HG03575 (cell line): ENCODE results near the gene RBM19.
"Not testable (repeated sequence)": the region's sequence is repeated elsewhere in the genome, so short reads cannot be mapped to it uniquely, and the experiment has no call there.

Experiments
- ATAC-seq: cut with Tn5 transposase; IDR thresholded peaks from one replicate; pipeline ENCODE4 v1.9.1; 2021; ENCODE audit not compliant: unreplicated experiment, insufficient number of reproducible peaks, low FRiP score; ENCODE audit errors: extremely low read depth

Gene RBM19

GRCh38 chr12:113912760-113913329, 53.3 kb downstream of the RBM19 start:
- no peak for ATAC-seq

GRCh38 chr12:113911971-113912759, 54.0 kb downstream of the RBM19 start:
- no peak for ATAC-seq

GRCh38 chr12:113910751-113911272, 55.3 kb downstream of the RBM19 start:
- no peak for ATAC-seq

GRCh38 chr12:113909776-113910420, 56.2 kb downstream of the RBM19 start:
- ATAC-seq: no peak

- ATAC-seq: no peak
These were observed 57.5 kb downstream of the RBM19 start for GRCh38 chr12:113908584-113909100.

GRCh38 chr12:113907446-113908180, 58.5 kb downstream of the RBM19 start:
- ATAC-seq: no peak

- ATAC-seq: no peak
These were observed 59.5 kb downstream of the RBM19 start for GRCh38 chr12:113906411-113907200.

GRCh38 chr12:113905829-113906228, 60.3 kb downstream of the RBM19 start:
- ATAC-seq: no peak

- no peak for ATAC-seq
These were observed 62.7 kb downstream of the RBM19 start for GRCh38 chr12:113903381-113903863.

- ATAC-seq: not testable (repeated sequence)
These were observed 64.8 kb downstream of the RBM19 start for GRCh38 chr12:113901319-113901718.

- no peak for ATAC-seq
These were observed 65.4 kb downstream of the RBM19 start for GRCh38 chr12:113900716-113901115.

GRCh38 chr12:113899561-113900471, 66.3 kb downstream of the RBM19 start:
- no peak for ATAC-seq

GRCh38 chr12:113899042-113899560, 67.0 kb downstream of the RBM19 start:
- ATAC-seq: no peak

GRCh38 chr12:113898466-113898865, 67.7 kb downstream of the RBM19 start:
- ATAC-seq: no peak

- no peak for ATAC-seq
These were observed 68.7 kb downstream of the RBM19 start for GRCh38 chr12:113897406-113897805.

- ATAC-seq: no peak
These were observed 69.3 kb downstream of the RBM19 start for GRCh38 chr12:113896841-113897240.

GRCh38 chr12:113896194-113896593, 69.9 kb downstream of the RBM19 start:
- ATAC-seq: no peak
